ENCODE results near the gene WBP2. TPM values are rescaled to one million over a fixed set of nuclear protein-coding genes. Genes with fewer than 3 reads are reported as not detected.

The WBP2 gene
- total and polyA plus RNA-seq, 2 of the 13 experiments (the other 11 are each of a cell fraction or from before 2014, with no cell fraction given) = 29.2 to 29.5 TPM

DNA sequence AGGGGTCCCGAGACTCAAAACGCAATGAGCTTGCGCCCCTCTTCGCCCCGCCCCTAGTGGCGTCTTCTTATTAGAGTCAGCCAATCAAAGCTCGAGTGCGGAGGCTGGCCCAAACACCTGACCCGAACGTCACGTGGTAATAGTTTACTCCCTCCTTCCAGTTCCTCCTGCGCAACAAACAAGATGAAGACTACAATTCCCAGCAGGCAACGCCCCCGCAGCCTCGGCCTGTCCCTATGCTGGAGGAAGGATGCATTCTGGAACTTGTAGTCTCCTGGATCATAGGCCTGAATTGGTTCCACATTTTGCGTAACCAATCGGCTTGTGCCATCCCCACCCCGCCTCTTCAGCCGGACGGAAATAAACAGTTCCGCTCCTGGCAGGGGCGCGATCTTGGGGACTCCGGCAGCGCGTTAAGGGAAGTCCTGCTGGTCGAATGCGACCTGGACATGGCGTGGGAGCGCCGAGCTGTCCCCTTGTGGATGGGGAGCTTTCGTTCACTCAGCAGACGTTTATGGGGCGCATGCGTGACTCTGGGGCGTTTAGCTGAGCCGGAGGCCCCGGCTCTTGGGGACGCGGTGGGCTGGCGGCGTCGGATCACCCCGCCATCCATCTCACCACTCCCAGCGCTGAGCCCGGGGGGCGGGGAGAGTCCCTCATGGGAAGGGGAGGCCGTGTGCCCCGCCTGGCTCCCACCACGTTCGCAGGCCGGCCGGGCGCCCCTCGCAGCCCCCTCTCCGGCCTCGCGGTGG lies at the start of gene WBP2 (continued):
- TF ChIP-seq, protein P1, sequence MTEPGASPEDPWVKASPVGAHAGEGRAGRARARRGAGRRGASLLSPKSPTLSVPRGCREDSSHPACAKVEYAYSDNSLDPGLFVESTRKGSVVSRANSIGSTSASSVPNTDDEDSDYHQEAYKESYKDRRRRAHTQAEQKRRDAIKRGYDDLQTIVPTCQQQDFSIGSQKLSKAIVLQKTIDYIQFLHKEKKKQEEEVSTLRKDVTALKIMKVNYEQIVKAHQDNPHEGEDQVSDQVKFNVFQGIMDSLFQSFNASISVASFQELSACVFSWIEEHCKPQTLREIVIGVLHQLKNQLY (CRISPR knock-in tag; IDR thresholded peaks at IDR 0.05) = peak; percentile 43; the same call in 1 of the 2 replicates
- TF ChIP-seq, protein P2, sequence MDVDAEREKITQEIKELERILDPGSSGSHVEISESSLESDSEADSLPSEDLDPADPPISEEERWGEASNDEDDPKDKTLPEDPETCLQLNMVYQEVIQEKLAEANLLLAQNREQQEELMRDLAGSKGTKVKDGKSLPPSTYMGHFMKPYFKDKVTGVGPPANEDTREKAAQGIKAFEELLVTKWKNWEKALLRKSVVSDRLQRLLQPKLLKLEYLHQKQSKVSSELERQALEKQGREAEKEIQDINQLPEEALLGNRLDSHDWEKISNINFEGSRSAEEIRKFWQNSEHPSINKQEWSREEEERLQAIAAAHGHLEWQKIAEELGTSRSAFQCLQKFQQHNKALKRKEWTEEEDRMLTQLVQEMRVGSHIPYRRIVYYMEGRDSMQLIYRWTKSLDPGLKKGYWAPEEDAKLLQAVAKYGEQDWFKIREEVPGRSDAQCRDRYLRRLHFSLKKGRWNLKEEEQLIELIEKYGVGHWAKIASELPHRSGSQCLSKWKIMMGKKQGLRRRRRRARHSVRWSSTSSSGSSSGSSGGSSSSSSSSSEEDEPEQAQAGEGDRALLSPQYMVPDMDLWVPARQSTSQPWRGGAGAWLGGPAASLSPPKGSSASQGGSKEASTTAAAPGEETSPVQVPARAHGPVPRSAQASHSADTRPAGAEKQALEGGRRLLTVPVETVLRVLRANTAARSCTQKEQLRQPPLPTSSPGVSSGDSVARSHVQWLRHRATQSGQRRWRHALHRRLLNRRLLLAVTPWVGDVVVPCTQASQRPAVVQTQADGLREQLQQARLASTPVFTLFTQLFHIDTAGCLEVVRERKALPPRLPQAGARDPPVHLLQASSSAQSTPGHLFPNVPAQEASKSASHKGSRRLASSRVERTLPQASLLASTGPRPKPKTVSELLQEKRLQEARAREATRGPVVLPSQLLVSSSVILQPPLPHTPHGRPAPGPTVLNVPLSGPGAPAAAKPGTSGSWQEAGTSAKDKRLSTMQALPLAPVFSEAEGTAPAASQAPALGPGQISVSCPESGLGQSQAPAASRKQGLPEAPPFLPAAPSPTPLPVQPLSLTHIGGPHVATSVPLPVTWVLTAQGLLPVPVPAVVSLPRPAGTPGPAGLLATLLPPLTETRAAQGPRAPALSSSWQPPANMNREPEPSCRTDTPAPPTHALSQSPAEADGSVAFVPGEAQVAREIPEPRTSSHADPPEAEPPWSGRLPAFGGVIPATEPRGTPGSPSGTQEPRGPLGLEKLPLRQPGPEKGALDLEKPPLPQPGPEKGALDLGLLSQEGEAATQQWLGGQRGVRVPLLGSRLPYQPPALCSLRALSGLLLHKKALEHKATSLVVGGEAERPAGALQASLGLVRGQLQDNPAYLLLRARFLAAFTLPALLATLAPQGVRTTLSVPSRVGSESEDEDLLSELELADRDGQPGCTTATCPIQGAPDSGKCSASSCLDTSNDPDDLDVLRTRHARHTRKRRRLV (CRISPR knock-in tag; IDR thresholded peaks at IDR 0.05) = no peak
- TF ChIP-seq ZNF337 (CRISPR knock-in tag; IDR thresholded peaks at IDR 0.05; ENCODE audit: borderline replicate concordance, low read depth) = peak; percentile 89; the same call in 1 of the 2 replicates
- no peak; the same call in 1 of the 2 replicates for TF ChIP-seq STAG1 (CRISPR knock-in tag; IDR thresholded peaks at IDR 0.05)
- TF ChIP-seq ZNF570 (CRISPR knock-in tag; IDR thresholded peaks at IDR 0.05; ENCODE audit: borderline replicate concordance) = no peak
- no peak for TF ChIP-seq ZNF121 (CRISPR knock-in tag; IDR thresholded peaks at IDR 0.05)
- TF ChIP-seq, protein P3, sequence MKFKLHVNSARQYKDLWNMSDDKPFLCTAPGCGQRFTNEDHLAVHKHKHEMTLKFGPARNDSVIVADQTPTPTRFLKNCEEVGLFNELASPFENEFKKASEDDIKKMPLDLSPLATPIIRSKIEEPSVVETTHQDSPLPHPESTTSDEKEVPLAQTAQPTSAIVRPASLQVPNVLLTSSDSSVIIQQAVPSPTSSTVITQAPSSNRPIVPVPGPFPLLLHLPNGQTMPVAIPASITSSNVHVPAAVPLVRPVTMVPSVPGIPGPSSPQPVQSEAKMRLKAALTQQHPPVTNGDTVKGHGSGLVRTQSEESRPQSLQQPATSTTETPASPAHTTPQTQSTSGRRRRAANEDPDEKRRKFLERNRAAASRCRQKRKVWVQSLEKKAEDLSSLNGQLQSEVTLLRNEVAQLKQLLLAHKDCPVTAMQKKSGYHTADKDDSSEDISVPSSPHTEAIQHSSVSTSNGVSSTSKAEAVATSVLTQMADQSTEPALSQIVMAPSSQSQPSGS (CRISPR knock-in tag; IDR thresholded peaks at IDR 0.05) = peak; percentile 84
- TF ChIP-seq, protein P4, sequence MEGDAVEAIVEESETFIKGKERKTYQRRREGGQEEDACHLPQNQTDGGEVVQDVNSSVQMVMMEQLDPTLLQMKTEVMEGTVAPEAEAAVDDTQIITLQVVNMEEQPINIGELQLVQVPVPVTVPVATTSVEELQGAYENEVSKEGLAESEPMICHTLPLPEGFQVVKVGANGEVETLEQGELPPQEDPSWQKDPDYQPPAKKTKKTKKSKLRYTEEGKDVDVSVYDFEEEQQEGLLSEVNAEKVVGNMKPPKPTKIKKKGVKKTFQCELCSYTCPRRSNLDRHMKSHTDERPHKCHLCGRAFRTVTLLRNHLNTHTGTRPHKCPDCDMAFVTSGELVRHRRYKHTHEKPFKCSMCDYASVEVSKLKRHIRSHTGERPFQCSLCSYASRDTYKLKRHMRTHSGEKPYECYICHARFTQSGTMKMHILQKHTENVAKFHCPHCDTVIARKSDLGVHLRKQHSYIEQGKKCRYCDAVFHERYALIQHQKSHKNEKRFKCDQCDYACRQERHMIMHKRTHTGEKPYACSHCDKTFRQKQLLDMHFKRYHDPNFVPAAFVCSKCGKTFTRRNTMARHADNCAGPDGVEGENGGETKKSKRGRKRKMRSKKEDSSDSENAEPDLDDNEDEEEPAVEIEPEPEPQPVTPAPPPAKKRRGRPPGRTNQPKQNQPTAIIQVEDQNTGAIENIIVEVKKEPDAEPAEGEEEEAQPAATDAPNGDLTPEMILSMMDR (CRISPR knock-in tag; IDR thresholded peaks at IDR 0.05) = no peak; the same call in 1 of the 2 replicates
- TF ChIP-seq HDAC1 (CRISPR knock-in tag; IDR thresholded peaks at IDR 0.05) = peak; percentile 96
- TF ChIP-seq, protein P5, sequence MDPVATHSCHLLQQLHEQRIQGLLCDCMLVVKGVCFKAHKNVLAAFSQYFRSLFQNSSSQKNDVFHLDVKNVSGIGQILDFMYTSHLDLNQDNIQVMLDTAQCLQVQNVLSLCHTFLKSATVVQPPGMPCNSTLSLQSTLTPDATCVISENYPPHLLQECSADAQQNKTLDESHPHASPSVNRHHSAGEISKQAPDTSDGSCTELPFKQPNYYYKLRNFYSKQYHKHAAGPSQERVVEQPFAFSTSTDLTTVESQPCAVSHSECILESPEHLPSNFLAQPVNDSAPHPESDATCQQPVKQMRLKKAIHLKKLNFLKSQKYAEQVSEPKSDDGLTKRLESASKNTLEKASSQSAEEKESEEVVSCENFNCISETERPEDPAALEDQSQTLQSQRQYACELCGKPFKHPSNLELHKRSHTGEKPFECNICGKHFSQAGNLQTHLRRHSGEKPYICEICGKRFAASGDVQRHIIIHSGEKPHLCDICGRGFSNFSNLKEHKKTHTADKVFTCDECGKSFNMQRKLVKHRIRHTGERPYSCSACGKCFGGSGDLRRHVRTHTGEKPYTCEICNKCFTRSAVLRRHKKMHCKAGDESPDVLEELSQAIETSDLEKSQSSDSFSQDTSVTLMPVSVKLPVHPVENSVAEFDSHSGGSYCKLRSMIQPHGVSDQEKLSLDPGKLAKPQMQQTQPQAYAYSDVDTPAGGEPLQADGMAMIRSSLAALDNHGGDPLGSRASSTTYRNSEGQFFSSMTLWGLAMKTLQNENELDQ (CRISPR knock-in tag; IDR thresholded peaks at IDR 0.05; ENCODE audit: borderline replicate concordance) = no peak
- peak; percentile 97 for TF ChIP-seq PHF21A (CRISPR knock-in tag; IDR thresholded peaks at IDR 0.05)
- TF ChIP-seq, protein P6, sequence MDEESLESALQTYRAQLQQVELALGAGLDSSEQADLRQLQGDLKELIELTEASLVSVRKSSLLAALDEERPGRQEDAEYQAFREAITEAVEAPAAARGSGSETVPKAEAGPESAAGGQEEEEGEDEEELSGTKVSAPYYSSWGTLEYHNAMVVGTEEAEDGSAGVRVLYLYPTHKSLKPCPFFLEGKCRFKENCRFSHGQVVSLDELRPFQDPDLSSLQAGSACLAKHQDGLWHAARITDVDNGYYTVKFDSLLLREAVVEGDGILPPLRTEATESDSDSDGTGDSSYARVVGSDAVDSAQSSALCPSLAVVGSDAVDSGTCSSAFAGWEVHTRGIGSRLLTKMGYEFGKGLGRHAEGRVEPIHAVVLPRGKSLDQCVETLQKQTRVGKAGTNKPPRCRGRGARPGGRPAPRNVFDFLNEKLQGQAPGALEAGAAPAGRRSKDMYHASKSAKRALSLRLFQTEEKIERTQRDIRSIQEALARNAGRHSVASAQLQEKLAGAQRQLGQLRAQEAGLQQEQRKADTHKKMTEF (CRISPR knock-in tag; IDR thresholded peaks at IDR 0.05) = peak; percentile 91
- TF ChIP-seq KLF6 (CRISPR knock-in tag; IDR thresholded peaks at IDR 0.05) = peak; percentile 88; the same call in 1 of the 2 replicates
- no peak for TF ChIP-seq HOXA7 (CRISPR knock-in tag; IDR thresholded peaks at IDR 0.05)
- TF ChIP-seq DPF2 (CRISPR knock-in tag; IDR thresholded peaks at IDR 0.05; ENCODE audit: borderline replicate concordance, low read depth) = 0 out of 2 replicates have a peak, but pooled peaks have one; percentile 34

All from HepG2 (cell line).